K562 (cell line): ENCODE measurements around the gene HIF1AN. TPM values are rescaled to one million over a fixed set of nuclear protein-coding genes. Genes with fewer than 3 reads are reported as not detected.

Experiments
- FOXA1 ChIP-seq: fragments of 450-650 bp; IDR thresholded peaks from 2 replicates; pipeline ENCODE4 v1.6.1; 2016; ENCODE audit warnings: mild to moderate bottlenecking, borderline replicate concordance
- FOXA3 ChIP-seq, 2 experiments: fragments of 450-650 bp in 1 of 2; sonication (generic) in 1 of 2; formaldehyde crosslinking; IDR thresholded peaks in 1 of 2; conservative IDR thresholded peaks in 1 of 2; 2 replicates each; pipeline versions ENCODE4 v1.4.0 to v1.8.0; 2020 to 2022; ENCODE audit warnings: mild to moderate bottlenecking in 2 of 2, missing genetic modification reagents in 1 of 2
- HDAC6 ChIP-seq: IDR thresholded peaks from 2 replicates; pipeline ENCODE4 v1.6.1; 2012; ENCODE audit warnings: low read depth, mild to moderate bottlenecking, control low read depth, inconsistent platforms, low read length, moderate library complexity
- KLF1 ChIP-seq: fragments of 450-650 bp; IDR thresholded peaks from 2 replicates; pipeline ENCODE4 v1.6.1; 2016; ENCODE audit warnings: missing genetic modification characterization, missing compliant biosample characterization
- NEUROD1 ChIP-seq: fragments of 150-350 bp; IDR thresholded peaks from 2 replicates; pipeline ENCODE4 v1.6.1; 2014; ENCODE audit warnings: borderline replicate concordance, low read length, low read depth; ENCODE audit not compliant: partially characterized antibody
- POLR2A ChIP-seq: fragments of 450-650 bp; conservative IDR thresholded peaks from 2 replicates; pipeline ENCODE4 v1.6.1; 2016
- POLR2B ChIP-seq: fragments of 450-650 bp; IDR thresholded peaks from 2 replicates; pipeline ENCODE4 v1.6.1; 2018; ENCODE audit warnings: low read depth; ENCODE audit not compliant: partially characterized antibody
- PRMT5 ChIP-seq: sonication (generic); formaldehyde crosslinking; IDR thresholded peaks from 2 replicates; pipeline ENCODE4 v1.5.0; 2020; ENCODE audit warnings: missing genetic modification reagents
- SLC30A9 ChIP-seq: fragments of 250-450 bp; sonication (Bioruptor Pico); IDR thresholded peaks from 2 replicates; pipeline ENCODE4 v1.8.0; 2022; ENCODE audit warnings: mild to moderate bottlenecking, moderate library complexity
- SNRNP70 ChIP-seq: fragments of 200-400 bp; formaldehyde crosslinking; optimal IDR thresholded peaks from 2 replicates; pipeline ENCODE3; 2017; ENCODE audit warnings: low read depth, low read length
- SPI1 ChIP-seq: IDR thresholded peaks from 2 replicates; pipeline ENCODE4 v1.6.1; 2011; ENCODE audit warnings: low read depth, low read length, control low read depth, borderline replicate concordance
- TGIF2 ChIP-seq: sonication (generic); formaldehyde crosslinking; IDR thresholded peaks from 2 replicates; pipeline ENCODE4 v1.8.1; 2022; ENCODE audit warnings: mild to moderate bottlenecking, missing genetic modification reagents, moderate library complexity
- YY1 ChIP-seq, 3 experiments: IDR thresholded peaks; 2 replicates each; pipeline ENCODE4 v1.6.1; 2011; ENCODE audit warnings: low read length in 2 of 3, mild to moderate bottlenecking in 2 of 3, moderate library complexity in 2 of 3, borderline replicate concordance in 1 of 3, control low read depth in 1 of 3, low read depth in 1 of 3; ENCODE audit not compliant: insufficient read depth in 3 of 3, insufficient replicate concordance in 2 of 3, control insufficient read depth in 1 of 3, insufficient read length in 1 of 3; ENCODE audit errors: extremely low read depth in 1 of 3
- ZFP36 ChIP-seq: fragments of 150-350 bp; IDR thresholded peaks from 2 replicates; pipeline ENCODE4 v1.6.1; 2018; ENCODE audit warnings: low read length, low read depth; ENCODE audit not compliant: partially characterized antibody
- polyA plus RNA-seq, 8 experiments: library from polyadenylated mRNA; depleted of rRNA in 4 of 8; stranded (reverse) in 5 of 8; unstranded in 3 of 8; fragments of >200 nt; fragmentation: Nextera tagmentation in 2 of 8; fragmentation: Illumina TruSeq in 1 of 8; extraction: Ambion mirVana in 2 of 8; extraction: Trizol in 1 of 8; gene quantifications; 2 replicates each; pipeline versions ENCODE4 v1.2.1 to v1.2.3, GENCODE V29; 2011 to 2014; ENCODE audit warnings: inconsistent platforms in 1 of 8, missing spikeins in 1 of 8
- total RNA-seq, 7 experiments: library from RNA; depleted of rRNA in 6 of 7; stranded (reverse); fragments of >200 nt in 6 of 7; fragmentation: Illumina TruSeq in 2 of 7; extraction: Trizol in 2 of 7; gene quantifications; 2 replicates each; pipeline versions ENCODE4 v1.2.1 to v1.2.3, GENCODE V29; 2011 to 2021; ENCODE audit warnings: low replicate concordance in 1 of 7
- TF ChIP-seq, protein P1 (sequence below), 2 experiments: IDR thresholded peaks; 2 replicates each; pipeline ENCODE4 v1.6.1; 2012; ENCODE audit warnings: improper control_type of control experiment in 2 of 2, low read depth in 2 of 2, low read length in 2 of 2, borderline replicate concordance in 1 of 2
- TF ChIP-seq, protein P2 (sequence below): sonication (generic); formaldehyde crosslinking; IDR thresholded peaks from 2 replicates; pipeline ENCODE4 v1.8.1; 2022; ENCODE audit warnings: missing genetic modification reagents

The HIF1AN gene
- total and polyA plus RNA-seq, 9 of the 15 experiments (the other 6 are each of a cell fraction or from before 2014, with no cell fraction given) = 1.2 to 16.8 (median 6.9) TPM

DNA sequence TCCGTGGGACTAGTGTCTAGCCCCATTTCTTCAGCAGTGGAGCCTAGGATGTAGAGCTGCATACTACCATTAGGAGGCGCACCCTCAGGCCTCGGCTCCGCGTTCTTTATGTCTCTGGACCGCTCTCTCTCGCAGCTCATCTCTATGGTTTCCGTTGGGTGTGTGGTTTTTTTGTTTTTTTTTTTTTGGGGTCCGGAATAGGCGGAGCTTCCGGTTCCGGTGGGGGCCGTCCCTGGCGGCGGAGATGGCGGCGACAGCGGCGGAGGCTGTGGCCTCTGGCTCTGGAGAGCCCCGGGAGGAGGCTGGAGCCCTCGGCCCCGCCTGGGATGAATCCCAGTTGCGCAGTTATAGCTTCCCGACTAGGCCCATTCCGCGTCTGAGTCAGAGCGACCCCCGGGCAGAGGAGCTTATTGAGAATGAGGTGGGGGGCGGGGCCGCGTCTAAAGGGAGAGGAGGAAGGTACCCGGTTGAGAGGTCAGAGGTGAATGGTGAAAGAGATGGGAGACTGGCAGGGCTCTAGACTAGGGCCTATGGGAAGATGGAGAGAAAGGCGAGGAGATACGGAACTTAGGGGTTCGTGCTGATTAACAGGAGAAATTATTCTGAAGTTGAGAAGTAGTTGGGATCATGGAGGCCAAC lies at the start of gene HIF1AN (continued):
- TF ChIP-seq YY1 (IDR thresholded peaks at IDR 0.05; ENCODE audit: borderline replicate concordance in 1 of 3, control insufficient read depth in 1 of 3, extremely low read depth in 1 of 3, insufficient read depth in 3 of 3, insufficient read length in 1 of 3, insufficient replicate concordance in 2 of 3, low read depth in 1 of 3, low read length in 2 of 3) (peak in 2 of 3 experiments; percentile 76 to 82), ZFP36 (no peak), KLF1 (no peak), POLR2B (peak; percentile 89), POLR2A (peak; percentile 92), FOXA3 (CRISPR knock-in tag; conservative IDR thresholded peaks at IDR 0.05 in 1 of 2, IDR thresholded peaks at IDR 0.05 in 1 of 2) (no peak), SLC30A9 (CRISPR knock-in tag) (no peak), SPI1 (no peak), TGIF2 (CRISPR knock-in tag) (no peak), FOXA1 (no peak), NEUROD1 (peak; percentile 49), SNRNP70 (no peak), HDAC6 (no peak), PRMT5 (CRISPR knock-in tag) (no peak)
- TF ChIP-seq, protein P1, sequence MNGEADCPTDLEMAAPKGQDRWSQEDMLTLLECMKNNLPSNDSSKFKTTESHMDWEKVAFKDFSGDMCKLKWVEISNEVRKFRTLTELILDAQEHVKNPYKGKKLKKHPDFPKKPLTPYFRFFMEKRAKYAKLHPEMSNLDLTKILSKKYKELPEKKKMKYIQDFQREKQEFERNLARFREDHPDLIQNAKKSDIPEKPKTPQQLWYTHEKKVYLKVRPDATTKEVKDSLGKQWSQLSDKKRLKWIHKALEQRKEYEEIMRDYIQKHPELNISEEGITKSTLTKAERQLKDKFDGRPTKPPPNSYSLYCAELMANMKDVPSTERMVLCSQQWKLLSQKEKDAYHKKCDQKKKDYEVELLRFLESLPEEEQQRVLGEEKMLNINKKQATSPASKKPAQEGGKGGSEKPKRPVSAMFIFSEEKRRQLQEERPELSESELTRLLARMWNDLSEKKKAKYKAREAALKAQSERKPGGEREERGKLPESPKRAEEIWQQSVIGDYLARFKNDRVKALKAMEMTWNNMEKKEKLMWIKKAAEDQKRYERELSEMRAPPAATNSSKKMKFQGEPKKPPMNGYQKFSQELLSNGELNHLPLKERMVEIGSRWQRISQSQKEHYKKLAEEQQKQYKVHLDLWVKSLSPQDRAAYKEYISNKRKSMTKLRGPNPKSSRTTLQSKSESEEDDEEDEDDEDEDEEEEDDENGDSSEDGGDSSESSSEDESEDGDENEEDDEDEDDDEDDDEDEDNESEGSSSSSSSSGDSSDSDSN (IDR thresholded peaks at IDR 0.05; ENCODE audit: borderline replicate concordance in 1 of 2, low read depth in 2 of 2, low read length in 2 of 2) = no peak
- TF ChIP-seq, protein P2, sequence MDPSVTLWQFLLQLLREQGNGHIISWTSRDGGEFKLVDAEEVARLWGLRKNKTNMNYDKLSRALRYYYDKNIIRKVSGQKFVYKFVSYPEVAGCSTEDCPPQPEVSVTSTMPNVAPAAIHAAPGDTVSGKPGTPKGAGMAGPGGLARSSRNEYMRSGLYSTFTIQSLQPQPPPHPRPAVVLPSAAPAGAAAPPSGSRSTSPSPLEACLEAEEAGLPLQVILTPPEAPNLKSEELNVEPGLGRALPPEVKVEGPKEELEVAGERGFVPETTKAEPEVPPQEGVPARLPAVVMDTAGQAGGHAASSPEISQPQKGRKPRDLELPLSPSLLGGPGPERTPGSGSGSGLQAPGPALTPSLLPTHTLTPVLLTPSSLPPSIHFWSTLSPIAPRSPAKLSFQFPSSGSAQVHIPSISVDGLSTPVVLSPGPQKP (CRISPR knock-in tag) = no peak
